Stimulated activated CD8-positive, alpha-beta memory T cell treated with anti-CD3 and anti-CD28 coated beads, Interleukin-4, amount 100 ng/mL, for 24 hours (primary cell): ENCODE data around the gene PDE9A.
"Not testable (repeated sequence)": the region's sequence is repeated elsewhere in the genome, so short reads cannot be mapped to it uniquely, and the experiment has no call there.

ENCODE experiments used
- DNase-seq: peaks from one replicate; pipeline ENCODE4 v3.0.0-alpha.2; 2020; ENCODE audit warnings: low read depth

PDE9A gene

DNA sequence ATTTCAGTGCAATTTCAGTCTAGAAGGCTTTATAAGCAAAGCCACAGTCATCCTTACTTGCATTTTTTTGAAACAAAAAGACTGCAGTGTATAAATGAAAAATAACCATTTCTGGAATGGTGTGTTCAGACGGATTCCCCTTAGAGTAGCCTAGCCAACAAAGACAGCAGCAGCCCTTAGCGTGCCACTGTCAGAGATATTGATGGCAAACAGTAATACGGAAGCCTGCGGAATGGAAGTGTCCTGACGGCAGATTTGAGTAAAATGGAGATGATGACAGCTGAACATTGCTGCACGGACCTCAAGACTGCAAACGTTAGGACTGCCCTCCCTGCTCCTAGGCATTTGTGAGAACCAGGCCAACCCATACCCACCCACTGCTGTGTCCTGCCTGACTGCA is 54.7 kb downstream of the PDE9A start:
- no peak for DNase-seq

DNA sequence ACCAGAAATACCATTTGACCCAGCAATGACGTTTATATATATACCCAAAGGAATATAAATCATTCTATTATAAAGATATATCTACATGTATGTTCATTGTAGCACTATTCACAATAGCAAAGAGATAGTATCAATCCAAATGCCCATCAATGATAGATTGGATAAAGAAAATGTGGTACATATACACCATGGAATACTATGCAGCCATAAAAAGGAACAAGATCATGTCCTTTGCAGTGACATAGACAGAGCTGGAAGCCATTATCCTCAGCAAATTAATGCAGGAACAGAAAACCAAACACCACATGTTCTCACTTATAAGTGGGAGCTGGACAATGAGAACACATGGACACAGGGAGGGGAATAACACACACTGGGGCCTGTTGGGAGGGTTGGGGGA is 55.5 kb downstream of the PDE9A start:
- DNase-seq, result not testable (repeated sequence)

DNA sequence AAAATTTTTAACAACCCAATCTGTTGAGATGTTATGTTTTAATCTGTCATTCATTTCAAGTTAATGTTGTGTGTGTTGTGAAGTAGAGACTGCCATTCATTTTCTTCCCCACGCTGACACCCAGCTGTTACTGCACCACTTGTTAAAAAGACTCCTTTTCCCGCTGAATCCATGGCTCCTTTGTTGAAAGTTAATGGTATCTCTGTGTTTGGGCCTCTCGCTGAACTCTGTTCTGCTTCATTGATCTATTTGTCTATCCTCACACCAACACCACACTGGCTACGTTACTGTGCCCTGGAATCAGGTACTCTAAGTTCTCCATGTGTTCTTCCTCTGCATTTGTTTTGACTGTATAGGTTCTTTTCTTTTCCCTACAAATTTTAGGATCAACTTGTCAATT is 58.2 kb downstream of the PDE9A start:
- no peak for DNase-seq

DNA sequence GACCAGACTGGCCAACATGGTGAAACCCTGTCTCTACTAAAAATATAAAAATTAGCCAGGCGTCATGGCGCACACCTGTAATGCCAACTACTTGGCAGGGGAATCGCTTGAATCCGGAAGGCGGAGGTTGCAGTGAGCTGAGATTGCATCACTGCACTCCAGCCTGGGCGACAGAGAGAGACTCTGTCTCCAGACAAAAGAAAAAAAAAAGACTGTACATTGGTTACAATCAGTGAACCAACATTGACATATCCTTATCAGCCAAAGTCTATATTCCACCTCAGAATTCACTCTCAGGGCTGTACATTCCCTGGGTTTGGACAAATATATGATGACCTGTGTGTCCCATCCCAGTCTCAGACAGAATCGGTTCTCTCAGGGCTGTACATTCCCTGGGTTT is 62.0 kb downstream of the PDE9A start:
- not testable (repeated sequence) for DNase-seq

- DNase-seq, result no peak
Measured at GRCh38 chr21:42716074-42716473, 62.7 kb downstream of the PDE9A start.

DNA sequence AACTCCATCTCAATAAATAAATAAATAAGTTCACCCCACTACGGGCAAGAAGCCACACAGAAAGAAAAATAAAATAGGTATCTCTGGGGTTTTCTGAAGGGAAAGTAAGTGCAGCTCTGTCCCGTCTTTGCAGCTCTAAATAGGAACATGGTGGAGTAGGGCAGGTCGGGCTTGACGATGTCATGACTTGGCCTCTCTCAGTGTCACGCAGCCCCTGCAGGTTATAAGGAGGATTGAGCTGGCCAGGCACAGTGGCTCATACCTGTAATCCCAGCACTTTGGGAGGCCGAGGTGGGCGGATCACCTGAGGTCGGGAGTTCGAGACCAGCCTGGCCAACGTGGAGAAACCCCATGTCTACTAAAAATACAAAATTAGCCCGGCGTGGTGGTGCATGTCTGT is 67.1 kb downstream of the PDE9A start:
- DNase-seq, result not testable (repeated sequence)

- DNase-seq, result no peak
Measured at GRCh38 chr21:42721341-42721824, 68.0 kb downstream of the PDE9A start.

DNA sequence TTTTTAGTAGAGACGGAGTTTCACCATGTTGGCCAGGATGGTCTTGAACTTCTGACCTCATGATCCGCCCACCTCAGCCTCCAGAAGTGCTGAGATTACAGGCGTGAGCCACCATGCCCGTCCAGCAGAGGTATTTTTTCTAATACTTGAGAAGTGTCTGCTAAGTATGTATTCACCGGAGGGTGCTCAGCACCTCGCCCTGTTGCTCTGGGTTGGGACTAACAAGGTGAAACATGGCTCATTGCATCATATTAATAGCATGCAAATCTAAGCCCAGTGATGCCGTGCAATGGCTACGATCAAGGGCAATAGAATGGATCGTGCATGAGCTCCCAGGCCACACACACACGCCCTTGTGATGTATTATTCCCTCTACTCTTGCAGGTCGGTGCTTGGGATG is 68.7 kb downstream of the PDE9A start:
- no peak for DNase-seq

GRCh38 chr21:42722808-42723473 is 69.5 kb downstream of the PDE9A start:
- no peak for DNase-seq

- no peak for DNase-seq
Measured at GRCh38 chr21:42724226-42724920, 71.0 kb downstream of the PDE9A start.

- DNase-seq, result no peak
Measured at GRCh38 chr21:42725416-42725930, 72.1 kb downstream of the PDE9A start.

GRCh38 chr21:42731264-42732032 is 78.0 kb downstream of the PDE9A start:
- DNase-seq, result no peak

DNA sequence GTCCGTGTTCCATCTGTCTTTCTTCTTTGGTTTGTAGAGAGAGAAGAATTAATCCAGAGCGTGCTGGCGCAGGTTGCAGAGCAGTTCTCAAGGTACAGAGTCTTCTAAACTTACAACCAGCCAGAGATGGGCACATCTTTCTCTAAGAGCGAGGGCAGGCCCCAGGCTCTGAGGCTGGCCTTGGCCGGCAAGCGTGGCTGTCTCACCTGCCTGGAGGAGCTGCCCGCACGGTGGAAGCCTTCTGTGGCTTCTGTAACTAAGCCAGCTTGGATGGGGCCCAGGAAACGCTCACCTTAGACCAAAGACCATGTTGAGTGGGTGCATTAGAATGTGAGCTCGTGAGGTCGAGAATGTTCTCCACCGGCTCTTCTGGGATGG is 78.6 kb downstream of the PDE9A start:
- DNase-seq, result no peak

DNA sequence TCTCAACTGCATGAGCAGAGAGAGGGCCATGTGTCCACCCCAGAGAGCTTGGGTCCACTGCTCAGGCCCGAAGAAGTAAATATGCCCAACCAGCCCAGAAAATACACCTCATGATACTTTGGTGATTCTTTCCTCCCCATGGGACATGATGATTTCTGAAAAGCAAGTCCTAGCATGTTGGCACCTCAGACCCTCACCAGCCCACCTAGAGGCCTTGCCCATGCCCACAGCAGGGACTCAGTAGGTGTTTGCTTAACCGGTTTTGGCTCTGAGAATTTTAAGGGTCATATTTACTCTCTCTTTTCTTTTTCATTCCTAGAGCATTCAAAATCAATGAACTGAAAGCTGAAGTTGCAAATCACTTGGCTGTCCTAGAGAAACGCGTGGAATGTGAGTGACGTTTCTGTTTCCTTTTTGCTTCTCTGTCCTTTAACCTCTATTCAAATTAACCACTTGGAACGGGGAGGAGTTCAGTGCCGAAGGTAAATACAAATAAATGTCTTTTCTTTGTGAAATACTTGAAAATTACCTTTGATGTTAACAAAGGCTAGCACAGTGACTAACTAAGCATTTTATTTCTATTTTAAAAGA is 79.7 kb downstream of the PDE9A start:
- DNase-seq, result no peak

DNA sequence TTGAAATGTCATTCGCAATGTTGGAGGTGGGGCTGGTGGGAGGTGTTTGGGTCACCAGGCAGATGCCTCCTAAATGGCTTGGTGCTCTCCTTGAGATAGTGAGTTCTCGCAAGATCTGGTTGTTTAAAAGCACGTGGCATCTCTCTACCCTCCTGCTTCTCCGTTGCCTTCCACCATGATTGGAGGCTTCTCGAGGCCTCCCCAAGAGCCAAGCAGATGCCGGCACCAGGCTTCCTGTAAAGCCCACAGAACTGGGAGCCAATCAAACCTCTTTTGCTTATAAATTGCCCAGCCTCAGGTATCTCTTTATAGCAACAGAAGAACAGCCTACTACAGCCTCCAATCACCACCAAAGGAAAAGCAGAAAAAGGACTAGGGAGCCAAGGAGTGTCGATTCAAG is 80.5 kb downstream of the PDE9A start:
- no peak for DNase-seq

DNA sequence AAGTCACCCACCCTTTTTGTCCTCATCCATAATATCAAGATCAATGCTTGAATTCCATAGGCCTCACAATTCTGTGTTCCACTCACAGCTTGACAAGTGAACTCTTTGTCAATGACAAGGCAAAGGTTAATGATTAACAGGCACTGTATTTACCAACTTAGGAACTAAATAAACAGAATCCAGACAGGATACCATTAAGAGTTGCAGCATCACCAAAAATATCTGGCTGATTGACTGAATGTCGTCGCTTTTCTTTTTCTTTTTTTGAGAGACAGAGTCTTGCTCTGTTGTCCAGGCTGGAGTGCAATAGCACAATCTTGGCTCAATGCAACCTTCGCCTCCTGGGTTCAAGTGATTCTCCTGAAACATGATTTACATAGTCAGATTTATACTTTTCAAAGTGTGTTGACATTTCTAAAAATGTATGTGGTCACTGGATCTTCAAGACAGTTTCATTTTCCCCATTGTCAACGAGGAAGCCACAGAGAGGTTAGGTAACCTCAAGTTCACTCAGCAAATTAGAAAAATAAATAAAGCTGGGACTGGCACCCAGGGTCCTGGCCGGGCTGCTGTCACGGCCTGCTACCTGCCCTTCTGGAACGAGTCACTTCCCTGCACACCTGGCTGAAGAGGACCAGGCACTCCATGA is 81.0 kb downstream of the PDE9A start:
- no peak for DNase-seq

GRCh38 chr21:42735061-42735460 is 81.6 kb downstream of the PDE9A start:
- DNase-seq, result no peak

GRCh38 chr21:42735944-42736343 is 82.5 kb downstream of the PDE9A start:
- DNase-seq, result no peak

GRCh38 chr21:42736646-42737350 is 83.4 kb downstream of the PDE9A start:
- no peak for DNase-seq

DNA sequence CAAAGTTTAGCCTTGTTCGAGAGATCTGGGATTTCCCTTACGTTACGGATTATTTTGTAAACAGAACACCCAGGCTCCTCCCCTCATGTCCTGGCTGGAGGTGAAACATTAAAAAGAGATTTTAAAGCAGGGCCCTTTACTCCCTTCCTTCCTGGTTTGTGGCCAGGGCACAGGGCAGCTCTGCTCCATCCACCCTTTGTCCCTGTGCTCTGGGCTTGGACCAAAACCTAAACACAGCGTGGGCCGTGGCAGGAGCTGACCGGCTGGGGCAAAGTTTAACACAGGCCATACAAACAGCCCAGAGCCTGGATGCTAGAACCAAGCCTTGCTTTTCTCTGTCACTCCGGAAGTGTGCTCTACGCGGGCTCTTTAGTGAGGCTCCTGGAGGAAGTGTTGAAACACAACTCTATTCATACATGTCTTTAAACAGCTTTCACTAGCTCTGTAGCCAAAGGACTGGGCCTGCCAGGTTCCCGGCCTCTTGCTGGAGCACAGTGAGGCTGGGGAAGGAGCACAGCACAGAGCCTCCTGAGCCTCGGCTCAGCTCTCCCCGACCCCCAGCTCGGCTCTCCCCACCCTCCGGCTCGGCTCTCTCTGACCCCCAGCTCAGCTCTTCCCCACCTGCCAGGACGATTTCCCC is 84.7 kb downstream of the PDE9A start:
- no peak for DNase-seq
